Smooth muscle cell (in vitro differentiated cells): ENCODE measurements around the gene HOXA4. TPM values are rescaled to one million over a fixed set of nuclear protein-coding genes. Genes with fewer than 3 reads are reported as not detected.

Source experiments
- DNase-seq: peaks from one replicate; lab custom pipeline; 2025; ENCODE audit not compliant: unreplicated experiment; lab: John Stamatoyannopoulos, UW
- H2AFZ ChIP-seq: fragments of 200-600 bp; sonication (generic); 2 replicates; pipeline ENCODE4 v1.6.0; 2016; ENCODE audit warnings: antibody characterized with exemption, low read depth, mild to moderate bottlenecking
- H3F3A ChIP-seq: fragments of 200-600 bp; sonication (generic); 2 replicates; pipeline ENCODE4 v1.6.0; 2017; ENCODE audit warnings: antibody characterized with exemption, low read depth
- H3K27ac ChIP-seq: fragments of 200-600 bp; sonication (generic); 2 replicates; pipeline ENCODE4 v1.5.1; 2016; ENCODE audit warnings: low read depth, mild to moderate bottlenecking
- H3K27me3 ChIP-seq: fragments of 200-600 bp; sonication (generic); 2 replicates; pipeline ENCODE4 v1.6.1; 2016; ENCODE audit warnings: low read depth, mild to moderate bottlenecking
- H3K36me3 ChIP-seq: fragments of 200-600 bp; sonication (generic); 2 replicates; pipeline ENCODE4 v1.5.1; 2016; ENCODE audit warnings: low read depth
- H3K4me1 ChIP-seq: fragments of 200-600 bp; sonication (generic); 2 replicates; pipeline ENCODE4 v1.5.1; 2016; ENCODE audit warnings: low read depth
- H3K4me2 ChIP-seq: fragments of 200-600 bp; sonication (generic); 2 replicates; pipeline ENCODE4 v1.6.0; 2016; ENCODE audit warnings: mild to moderate bottlenecking
- H3K4me3 ChIP-seq: fragments of 200-600 bp; sonication (generic); 2 replicates; pipeline ENCODE4 v1.5.1; 2016; ENCODE audit warnings: mild to moderate bottlenecking
- H3K79me2 ChIP-seq: fragments of 200-600 bp; sonication (generic); 2 replicates; pipeline ENCODE4 v1.6.0; 2016; ENCODE audit warnings: low read depth, mild to moderate bottlenecking
- H3K9ac ChIP-seq: fragments of 200-600 bp; sonication (generic); 2 replicates; pipeline ENCODE4 v1.6.0; 2016; ENCODE audit warnings: low read depth
- H3K9me3 ChIP-seq: fragments of 200-600 bp; sonication (generic); replicated peaks from 2 replicates; pipeline ENCODE4 v1.5.1; 2016; ENCODE audit warnings: low read depth
- H4K20me1 ChIP-seq: fragments of 200-600 bp; sonication (generic); 2 replicates; pipeline ENCODE4 v1.6.0; 2016; ENCODE audit warnings: low read depth
- WGBS: methylation state at CpG from one replicate; pipeline ENCODE4 v1.1.7; 2016; ENCODE audit warnings: low lambda C conversion rate; 5-methylcytosine and 5-hydroxymethylcytosine counted together
- polyA plus RNA-seq: library from polyadenylated mRNA; unstranded; fragments of >200 nt; fragmentation: Nextera tagmentation; extraction: Ambion mirVana; gene quantifications from 2 replicates; pipeline ENCODE4 v1.2.1, GENCODE V29; 2016
- total RNA-seq: library from RNA; depleted of rRNA; stranded (reverse); fragments of >200 nt; gene quantifications from 2 replicates; pipeline ENCODE4 v1.2.3, GENCODE V29; 2014
- TF ChIP-seq, protein P1 (sequence below): fragments of 200-600 bp; sonication (generic); IDR thresholded peaks from 2 replicates; pipeline ENCODE4 v1.5.1; 2017; ENCODE audit warnings: borderline replicate concordance, mild to moderate bottlenecking, antibody characterized with exemption; ENCODE audit not compliant: insufficient read depth, poor library complexity, severe bottlenecking

The HOXA4 gene
- total and polyA plus RNA-seq, 2 experiments from 2014 or later = 0.22 TPM; not detected in 1

DNA sequence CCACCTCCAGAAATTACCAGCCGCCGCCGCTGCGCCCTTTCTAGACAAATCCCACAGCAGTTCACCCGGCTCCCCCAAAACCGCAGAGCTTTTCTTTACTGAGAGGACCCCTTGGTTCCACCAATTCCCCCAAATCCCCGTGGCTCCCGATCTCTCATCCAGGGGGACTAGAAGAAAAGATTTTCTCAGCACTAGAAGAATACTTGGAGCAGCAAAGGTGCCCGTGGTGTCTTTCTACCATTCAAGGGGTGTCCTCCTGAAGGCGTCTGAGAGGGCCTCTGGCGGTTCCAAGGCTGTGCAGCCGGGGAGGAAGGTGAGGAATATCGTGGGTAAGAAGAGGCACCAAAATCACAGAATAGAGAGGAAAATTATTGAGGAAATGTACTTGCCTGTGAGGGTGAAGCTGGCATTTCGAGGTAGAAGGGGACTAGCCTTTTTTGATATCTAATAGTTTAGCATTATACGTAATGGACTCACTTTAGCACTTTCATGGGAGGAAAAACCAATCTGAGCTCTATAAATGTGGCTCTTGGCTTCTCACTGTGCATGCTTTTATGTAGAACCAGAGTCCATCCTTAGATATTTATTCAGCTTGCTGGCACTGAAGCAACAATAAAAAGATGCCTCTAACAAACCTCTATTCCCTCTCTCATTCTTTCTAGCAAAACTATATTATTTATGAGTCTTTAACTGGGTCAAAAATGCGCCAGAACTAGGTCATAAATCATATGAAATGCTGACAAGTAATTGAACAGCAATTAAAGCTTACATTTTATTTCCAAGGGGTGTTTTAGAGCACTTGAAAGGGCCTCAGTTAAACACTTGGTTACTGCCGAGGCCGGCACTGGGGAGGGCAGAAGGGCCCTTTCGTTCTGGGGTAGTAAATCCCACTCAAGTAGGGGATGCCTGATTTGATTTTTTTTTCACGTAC is 14.3 kb downstream of the HOXA4 start:
- 23% methylated on average over 20 of the region's 20 CpGs for WGBS
- Histone ChIP-seq H3K9ac (no peak overlapping the region), H3K27me3 (peaks cover 100% of the 10 kb centered on the region), H3K9me3 (no peaks in the 10 kb centered on the region), H4K20me1 (peaks cover 6% of the 10 kb centered on the region), H3K36me3 (no peaks in the 10 kb centered on the region), H3K4me1 (no peaks in the 10 kb centered on the region), H3K79me2 (no peaks in the 10 kb centered on the region), H2AFZ (no peak overlapping the region), H3K4me2 (peak overlapping the region; percentile 79), H3K4me3 (peak overlapping the region; percentile 23), H3F3A (no peaks in the 10 kb centered on the region), H3K27ac (no peak overlapping the region)
- no peak for DNase-seq
- TF ChIP-seq, protein P1, sequence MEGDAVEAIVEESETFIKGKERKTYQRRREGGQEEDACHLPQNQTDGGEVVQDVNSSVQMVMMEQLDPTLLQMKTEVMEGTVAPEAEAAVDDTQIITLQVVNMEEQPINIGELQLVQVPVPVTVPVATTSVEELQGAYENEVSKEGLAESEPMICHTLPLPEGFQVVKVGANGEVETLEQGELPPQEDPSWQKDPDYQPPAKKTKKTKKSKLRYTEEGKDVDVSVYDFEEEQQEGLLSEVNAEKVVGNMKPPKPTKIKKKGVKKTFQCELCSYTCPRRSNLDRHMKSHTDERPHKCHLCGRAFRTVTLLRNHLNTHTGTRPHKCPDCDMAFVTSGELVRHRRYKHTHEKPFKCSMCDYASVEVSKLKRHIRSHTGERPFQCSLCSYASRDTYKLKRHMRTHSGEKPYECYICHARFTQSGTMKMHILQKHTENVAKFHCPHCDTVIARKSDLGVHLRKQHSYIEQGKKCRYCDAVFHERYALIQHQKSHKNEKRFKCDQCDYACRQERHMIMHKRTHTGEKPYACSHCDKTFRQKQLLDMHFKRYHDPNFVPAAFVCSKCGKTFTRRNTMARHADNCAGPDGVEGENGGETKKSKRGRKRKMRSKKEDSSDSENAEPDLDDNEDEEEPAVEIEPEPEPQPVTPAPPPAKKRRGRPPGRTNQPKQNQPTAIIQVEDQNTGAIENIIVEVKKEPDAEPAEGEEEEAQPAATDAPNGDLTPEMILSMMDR = no peak

DNA sequence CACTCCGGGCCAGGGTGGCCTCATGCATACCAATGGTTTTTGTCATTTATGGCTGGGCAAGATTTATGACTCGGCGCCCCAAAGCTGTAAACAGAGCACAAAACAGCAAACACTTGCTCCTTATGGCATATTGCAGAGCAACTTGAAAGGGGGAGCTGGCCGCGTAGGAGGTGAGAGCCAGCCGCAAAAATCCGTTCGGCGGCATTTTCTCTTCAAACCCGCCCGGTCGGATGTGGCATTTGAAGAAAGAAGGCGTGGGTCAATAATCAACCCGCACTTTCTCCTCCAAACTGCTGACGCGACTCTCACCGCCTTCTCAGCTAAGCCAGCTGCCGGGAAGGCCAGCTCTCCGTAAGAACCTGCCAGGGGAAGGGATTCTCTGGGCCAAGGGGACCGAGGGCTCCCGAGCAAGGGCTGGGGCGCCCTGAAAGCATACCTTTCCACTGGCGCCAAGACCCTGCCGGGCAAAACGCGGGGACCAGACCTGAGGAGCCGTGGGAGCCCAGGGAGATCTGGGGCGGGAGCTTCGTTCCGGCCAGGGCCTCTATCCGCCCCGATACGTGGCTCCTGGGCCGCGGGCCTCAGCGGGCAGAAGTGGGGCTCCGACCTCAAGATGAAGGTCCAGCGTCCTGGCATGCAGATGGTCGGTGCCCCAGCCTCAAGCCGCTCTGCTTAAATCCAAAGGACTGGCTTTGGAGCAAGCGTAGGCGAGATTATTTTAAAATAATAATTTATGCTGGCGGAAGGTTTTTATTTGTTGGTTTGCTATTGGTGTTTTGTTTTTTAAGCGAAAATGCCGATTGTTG is 15.1 kb downstream of the HOXA4 start:
- H3K27me3 ChIP-seq = peaks cover 100% of the 10 kb centered on the region

DNA sequence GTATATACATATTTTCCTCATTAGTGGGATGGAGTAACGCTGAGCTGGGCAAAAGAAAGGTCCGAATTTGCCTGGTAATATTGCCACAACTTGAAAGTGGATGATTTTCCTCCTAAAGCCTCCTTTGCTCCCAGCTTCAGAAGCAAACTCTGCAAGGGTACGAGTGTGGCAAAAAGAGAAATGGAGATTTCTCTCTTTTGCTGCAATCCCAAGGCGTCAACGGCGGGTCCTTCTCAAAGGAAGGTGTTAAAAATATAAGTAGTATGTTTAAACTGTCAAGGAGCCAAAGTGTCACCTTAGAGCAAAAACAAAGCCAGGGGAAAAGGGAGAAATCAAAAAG is 15.7 kb downstream of the HOXA4 start:
- H3F3A ChIP-seq = no peaks in the 10 kb centered on the region
- no peak overlapping the region for H2AFZ ChIP-seq
- H3K4me3 ChIP-seq = peak overlapping the region; percentile 23
- TF ChIP-seq, protein P1 = no peak
- peaks cover 11% of the 10 kb centered on the region for H4K20me1 ChIP-seq
- no peaks in the 10 kb centered on the region for H3K9me3 ChIP-seq
- no peaks in the 10 kb centered on the region for H3K79me2 ChIP-seq
- H3K27me3 ChIP-seq = peaks cover 100% of the 10 kb centered on the region
- no peak for DNase-seq
- H3K4me1 ChIP-seq = peaks cover 7% of the 10 kb centered on the region
- H3K27ac ChIP-seq = no peak overlapping the region
- H3K4me2 ChIP-seq = peak overlapping the region; percentile 79
- H3K36me3 ChIP-seq = no peaks in the 10 kb centered on the region
- H3K9ac ChIP-seq = no peak overlapping the region
- 2% methylated on average over 6 of the region's 6 CpGs for WGBS

More for the DNA sequence above, 15.1 kb downstream of the HOXA4 start:
- DNase-seq = no peak
- 4% methylated on average over 45 of the region's 45 CpGs for WGBS
- H3F3A ChIP-seq = no peaks in the 10 kb centered on the region
- TF ChIP-seq, protein P1 = no peak
- peaks cover 6% of the 10 kb centered on the region for H3K4me1 ChIP-seq
- H3K9ac ChIP-seq = no peak overlapping the region
- H3K4me3 ChIP-seq = peak overlapping the region; percentile 23
- H3K79me2 ChIP-seq = no peaks in the 10 kb centered on the region
- no peak overlapping the region for H2AFZ ChIP-seq
- no peaks in the 10 kb centered on the region for H3K36me3 ChIP-seq
- peaks cover 11% of the 10 kb centered on the region for H4K20me1 ChIP-seq
- H3K4me2 ChIP-seq = peak overlapping the region; percentile 79
- no peak overlapping the region for H3K27ac ChIP-seq
- no peaks in the 10 kb centered on the region for H3K9me3 ChIP-seq
